Adrenal gland (tissue), 5 donors: ENCODE data around the gene MFSD2A.

Experiments used
- CTCF ChIP-seq, 6 experiments: fragments of 450-650 bp in 4 of 6; fragments of 200-600 bp in 2 of 6; sonication (generic) in 1 of 6; IDR thresholded peaks; 1 replicate in 5 of 6; 2 replicates in 1 of 6; pipeline versions ENCODE4 v1.5.1 to v1.8.0; 2016 to 2021; ENCODE audit warnings: antibody characterized with exemption in 6 of 6, mild to moderate bottlenecking in 2 of 6, moderate library complexity in 1 of 6
- POLR2A ChIP-seq, 2 donors: fragments of 450-650 bp; IDR thresholded peaks; one replicate each; pipeline ENCODE4 v1.6.1; 2017; ENCODE audit warnings: antibody characterized with exemption in 2 of 2, mild to moderate bottlenecking in 2 of 2, moderate library complexity in 1 of 2
- donor health status: DM: no; HTN: no; CAD: no.

- no peak for TF ChIP-seq CTCF (IDR thresholded peaks at IDR 0.05)
- no peak for TF ChIP-seq POLR2A (IDR thresholded peaks at IDR 0.05)
These were observed 25.8 kb downstream of the MFSD2A start for GRCh38 chr1:39980555-39981313.
